ENCODE results near the gene CD68.
A peak's percentile ranks its signal among the peaks of the same experiment; 100 is the strongest.

CD68 gene, protein sequence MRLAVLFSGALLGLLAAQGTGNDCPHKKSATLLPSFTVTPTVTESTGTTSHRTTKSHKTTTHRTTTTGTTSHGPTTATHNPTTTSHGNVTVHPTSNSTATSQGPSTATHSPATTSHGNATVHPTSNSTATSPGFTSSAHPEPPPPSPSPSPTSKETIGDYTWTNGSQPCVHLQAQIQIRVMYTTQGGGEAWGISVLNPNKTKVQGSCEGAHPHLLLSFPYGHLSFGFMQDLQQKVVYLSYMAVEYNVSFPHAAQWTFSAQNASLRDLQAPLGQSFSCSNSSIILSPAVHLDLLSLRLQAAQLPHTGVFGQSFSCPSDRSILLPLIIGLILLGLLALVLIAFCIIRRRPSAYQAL

DNA sequence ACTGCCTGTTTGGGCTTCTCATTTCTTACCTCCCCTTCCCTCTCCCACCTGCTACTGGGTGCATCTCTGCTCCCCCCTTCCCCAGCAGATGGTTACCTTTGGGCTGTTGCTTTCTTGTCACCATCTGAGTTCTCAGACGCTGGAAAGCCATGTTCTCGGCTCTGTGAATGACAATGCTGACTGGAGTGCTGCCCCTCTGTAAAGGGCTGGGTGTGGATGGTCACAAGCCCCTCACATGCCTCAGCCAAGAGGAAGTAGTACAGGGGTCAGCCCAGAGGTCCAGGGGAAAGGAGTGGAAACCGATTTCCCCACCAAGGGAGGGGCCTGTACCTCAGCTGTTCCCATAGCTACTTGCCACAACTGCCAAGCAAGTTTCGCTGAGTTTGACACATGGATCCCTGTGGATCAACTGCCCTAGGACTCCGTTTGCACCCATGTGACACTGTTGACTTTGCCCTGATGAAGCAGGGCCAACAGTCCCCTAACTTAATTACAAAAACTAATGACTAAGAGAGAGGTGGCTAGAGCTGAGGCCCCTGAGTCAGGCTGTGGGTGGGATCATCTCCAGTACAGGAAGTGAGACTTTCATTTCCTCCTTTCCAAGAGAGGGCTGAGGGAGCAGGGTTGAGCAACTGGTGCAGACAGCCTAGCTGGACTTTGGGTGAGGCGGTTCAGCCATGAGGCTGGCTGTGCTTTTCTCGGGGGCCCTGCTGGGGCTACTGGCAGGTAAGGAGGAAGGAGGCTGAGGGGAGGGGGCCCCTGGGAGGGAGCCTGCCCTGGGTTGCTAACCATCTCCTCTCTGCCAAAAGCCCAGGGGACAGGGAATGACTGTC is at the start of gene CD68:
CD68 (plus strand) TSS at position 638 of the 833 bp plus-strand sequence; CDS start at position 678, 40 bp downstream.
- DNase-seq, result peak; percentile 70

DNA sequence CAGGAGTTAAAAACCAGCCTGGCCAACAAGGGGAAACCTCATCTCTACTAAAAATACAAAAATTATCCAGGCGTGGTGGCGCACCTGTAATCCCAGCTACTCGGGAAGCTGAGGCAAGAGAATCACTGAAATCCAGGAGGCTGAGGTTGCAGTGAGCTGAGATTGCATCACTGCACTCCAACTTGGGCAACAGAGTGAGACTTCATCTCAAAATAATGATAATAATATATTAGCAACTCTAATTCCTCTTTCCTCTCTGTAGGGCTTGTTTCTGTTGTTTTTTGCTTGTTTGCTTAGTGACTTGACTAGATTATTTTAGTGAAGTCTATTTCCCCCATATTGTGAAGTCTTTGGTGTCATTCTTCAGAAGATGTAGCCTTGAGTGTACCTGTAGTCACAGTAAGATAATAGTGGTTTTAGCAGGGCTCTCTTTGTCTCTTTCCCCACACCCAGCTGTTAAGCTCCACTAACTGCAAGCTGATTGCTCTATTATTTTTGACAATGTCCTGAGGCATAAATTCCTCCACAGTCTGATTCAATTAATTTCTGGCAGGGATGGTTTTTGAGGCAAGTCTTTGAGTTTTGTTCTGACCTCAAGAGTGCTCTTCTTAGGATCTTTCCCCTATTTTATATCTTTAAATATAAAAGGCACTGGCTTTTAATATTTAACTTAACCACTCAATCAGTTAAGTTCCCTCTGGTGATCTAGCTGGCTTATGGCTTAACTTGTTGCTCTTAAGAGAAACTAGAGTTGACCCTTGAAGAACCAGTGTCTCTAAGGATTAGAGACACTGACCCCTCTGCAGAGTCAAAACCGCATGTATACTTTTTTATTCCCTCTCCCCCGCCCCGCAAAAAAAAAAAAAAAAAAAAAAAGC is 49.2 kb upstream of the CD68 start:
- no peak for DNase-seq

DNA sequence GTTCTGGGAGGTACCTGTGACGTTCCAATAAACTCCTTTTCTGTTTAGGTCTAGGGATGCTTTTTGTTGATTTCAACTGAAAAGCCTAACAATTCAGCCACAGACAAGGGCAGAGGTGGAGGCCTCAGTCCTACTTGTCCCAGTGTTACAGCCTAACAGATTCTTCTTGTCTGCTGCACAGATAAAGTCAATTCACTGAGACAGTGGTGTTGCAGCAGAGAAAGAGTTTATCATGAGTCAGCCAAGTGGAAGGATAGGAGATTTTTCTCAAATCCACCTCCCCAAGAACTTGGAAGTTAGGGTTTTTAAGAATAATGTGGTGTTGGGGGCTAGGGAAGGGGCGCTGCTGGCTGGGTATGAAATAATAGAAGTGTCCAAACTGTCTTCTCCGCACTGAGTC is 41.4 kb upstream of the CD68 start:
- no peak for DNase-seq

DNA sequence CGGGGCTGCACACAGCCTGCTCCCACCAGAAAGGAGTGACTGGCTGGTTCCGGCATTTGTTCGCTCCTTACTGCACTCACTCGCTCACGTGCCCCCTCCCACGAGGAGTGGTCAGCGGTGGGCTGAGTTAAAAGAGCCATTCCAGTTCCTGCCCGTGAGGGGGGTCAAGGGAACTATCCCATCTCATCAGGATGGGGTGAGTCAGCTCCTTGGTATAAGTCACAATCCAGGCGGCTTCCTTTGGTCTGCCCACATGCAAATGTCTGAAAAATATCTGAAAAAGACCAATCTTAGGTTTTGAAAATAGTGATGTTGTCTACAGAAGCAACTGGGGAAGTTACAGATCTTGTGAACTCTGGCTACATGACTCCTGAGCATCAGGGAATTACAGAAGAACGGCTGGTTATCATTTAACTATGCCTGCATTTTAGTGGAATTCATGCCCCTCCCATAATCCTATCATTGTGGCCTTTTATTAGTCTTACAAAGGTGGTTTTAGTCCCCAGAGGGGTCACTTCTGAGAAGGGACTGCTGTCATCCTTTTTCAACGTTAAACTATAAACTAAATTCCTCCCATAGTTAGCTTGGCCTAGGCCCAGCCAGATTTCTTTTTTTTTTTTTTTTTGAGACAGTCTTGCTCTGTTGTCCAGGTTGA is 40.4 kb upstream of the CD68 start:
- DNase-seq, result no peak

DNA sequence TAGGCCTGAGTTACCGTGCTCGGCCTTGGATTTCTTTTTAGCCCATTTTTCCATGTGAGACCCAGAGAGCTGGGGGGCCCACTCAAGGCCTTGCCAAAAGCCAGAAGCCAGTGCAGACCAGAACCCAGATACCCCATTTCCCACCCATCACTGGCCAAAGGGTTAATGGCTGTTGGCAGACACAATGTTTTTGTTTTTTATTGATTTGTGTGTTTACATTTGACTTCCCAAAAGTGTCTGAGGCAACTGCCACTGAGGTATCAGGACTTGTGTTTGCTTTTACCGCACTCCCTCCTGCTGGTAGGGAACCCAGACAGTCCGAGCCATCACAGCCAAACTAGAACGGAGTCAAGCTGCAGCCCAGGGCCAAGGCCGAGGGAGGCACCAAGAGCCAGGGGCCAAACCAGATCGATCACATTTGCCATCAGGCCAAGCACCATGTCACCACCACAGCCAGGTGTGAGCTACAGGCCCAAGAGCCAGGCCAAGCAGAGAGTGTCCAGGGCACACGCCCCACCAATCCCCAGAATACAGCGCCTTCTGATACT is 38.3 kb upstream of the CD68 start:
- no peak for DNase-seq

DNA sequence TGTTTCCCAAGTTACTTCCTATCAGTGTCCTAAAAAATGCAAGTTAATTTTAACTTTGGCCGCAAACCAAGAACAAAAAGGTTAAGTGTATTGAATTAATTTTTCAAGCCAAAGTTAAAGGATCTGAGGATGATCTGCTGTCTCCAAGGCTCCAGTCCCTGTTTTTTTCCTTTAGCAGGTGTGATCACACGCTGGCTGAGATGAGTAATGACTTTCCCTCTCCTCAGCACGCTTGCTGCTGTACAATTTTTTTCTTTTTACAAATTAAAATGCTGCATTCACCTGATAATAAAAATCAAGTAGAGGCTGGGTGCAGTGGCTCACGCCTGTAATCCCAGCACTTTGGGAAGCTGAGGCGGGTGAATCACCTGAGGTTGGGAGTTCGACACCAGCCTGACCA is 34.5 kb upstream of the CD68 start:
- DNase-seq, result no peak

DNA sequence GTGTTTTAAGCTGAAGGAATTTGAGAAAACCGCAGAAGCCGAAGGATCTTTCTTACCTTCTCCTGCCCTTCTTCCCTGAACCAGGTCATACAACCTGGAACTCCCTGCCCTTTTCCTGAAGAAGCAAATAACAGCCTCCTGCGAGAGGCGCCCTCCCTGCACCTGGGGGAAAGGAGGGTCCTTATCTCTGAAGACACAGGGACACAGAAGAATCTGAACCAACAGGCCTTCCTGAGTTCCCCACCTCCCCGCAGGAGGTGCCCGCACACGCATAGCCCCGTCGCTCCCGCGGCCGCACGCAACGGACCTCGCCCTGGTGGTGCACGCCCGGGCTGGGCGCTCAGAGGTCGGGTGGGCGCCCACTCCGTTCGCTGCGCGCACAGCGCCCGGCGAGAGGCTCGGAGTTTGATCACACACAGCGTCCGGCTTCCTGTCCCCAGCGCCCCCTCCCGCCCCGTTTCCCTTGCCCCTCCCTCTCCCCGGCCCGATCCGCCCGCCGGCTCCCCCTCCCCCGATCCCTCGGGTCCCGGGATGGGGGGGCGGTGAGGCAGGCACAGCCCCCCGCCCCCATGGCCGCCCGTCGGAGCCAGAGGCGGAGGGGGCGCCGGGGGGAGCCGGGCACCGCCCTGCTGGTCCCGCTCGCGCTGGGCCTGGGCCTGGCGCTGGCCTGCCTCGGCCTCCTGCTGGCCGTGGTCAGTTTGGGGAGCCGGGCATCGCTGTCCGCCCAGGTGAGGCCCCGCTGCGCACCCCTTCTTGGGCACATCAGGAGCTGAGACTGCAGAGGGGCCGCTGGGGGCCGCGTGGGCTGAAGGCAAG is 30.6 kb upstream of the CD68 start, which contains the start of gene TNFSF12:
TNFSF12 (plus strand) TSS at position 474 of the 816 bp plus-strand sequence; CDS start at position 570, 96 bp downstream.
- peak; percentile 58 for DNase-seq

DNA sequence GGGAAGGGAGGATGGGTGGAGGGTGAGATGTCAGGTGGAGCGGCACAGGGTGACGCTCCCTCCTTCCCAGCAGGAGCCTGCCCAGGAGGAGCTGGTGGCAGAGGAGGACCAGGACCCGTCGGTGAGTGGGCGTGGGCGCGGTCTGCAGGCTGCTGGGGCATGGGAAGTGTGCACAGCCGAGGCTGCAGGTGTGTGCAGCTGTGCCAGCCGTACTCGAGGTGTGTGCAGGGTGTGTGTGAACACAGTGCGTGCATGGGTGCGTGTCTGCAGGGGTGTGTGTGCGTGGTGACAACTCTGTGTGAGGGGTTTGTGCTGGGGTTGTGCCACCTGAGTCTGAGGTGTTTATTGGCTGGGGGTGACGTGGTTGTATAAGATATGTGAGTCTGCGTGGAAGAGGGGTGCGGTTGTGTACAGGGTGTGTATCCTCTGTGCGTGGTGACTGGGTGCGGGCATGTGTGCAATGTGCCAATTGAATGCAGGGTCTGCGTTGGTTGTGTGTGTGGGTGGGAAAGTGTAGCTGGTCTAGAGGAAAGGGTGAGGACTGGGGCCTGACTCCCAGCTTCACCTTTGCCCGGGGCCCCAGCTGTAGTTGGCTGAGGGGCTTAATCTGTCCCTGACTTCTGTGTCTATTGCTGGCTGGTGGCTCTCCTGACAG is 29.9 kb upstream of the CD68 start:
- DNase-seq, result peak; percentile 49

DNA sequence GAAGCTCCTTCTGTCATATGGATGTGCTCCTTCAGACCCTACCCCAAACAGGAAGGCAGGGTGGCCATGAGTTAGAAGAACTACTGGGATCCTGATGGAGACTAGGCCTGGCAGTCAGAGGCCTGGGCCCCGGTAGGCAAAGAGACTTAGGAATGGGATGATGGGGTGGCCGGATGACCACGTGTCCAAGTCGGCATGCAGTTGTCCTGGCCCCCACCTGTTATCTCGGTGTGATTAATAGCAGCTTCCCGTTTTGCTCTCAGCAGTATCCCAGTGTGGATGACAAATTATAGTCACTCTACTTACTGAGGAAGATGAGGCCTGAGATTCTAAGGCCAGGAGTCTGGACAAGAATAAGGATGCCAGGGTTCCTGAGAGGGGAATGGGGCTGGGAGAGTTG is 29.1 kb upstream of the CD68 start:
- no peak for DNase-seq

DNA sequence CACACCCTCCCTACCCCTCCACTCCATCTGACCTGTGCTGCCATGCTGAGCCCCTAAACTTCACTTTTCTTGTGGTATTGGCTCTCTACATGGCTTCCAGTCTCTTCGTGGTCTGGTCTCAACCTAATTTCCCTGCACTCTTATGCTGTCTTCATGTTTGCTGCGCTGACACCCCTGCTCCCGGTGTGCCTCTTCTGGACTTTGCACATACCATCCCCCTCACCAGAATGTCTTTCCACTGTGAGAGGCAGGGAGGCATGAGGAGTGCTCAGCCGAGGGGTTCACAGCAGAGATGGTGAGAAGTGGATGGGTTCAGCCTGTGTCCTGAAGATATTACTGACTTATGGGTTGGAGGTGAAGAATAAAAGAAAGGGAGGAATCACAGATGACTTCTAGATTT is 28.0 kb upstream of the CD68 start:
- DNase-seq, result no peak

DNA sequence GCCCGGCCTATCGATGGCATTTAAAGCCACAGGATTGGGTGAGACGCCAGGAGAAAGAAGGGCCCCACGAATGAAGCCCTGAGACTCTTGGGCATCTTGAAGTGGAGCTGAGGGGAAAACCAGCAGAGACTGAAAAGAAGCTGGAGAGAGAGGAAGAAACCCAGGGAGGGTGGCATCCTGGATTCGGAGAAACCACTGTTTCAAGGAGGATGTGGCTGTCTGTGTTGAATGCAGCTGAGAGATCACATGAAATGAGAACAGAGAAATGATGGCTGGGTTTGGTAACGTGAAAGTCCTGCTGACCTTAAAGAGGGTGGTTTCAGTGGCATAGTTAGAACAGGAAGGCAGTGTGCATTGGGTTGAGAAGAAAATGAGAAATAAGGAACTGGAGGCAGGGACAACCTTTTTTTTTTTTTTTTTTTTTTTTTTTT is 26.8 kb upstream of the CD68 start:
- DNase-seq, result peak; percentile 60

DNA sequence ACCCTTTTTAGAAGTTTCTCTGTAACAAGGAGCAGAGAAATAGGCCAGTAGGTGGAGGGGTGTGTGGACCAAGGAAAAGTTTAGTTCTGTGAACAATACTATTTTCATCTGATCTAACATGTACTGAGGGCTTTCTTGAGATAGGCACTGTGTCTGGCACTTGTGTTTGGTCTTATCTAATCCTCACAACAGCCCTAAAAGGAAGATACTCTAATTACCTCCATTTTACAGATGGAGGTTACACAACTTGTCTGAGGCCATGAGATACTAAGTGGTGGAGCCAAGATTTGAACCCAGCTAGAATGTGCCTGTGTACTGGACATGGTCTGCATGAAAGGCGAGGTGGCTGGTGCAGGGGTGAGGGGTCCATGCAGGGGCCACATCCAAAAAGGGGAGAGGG is 26.1 kb upstream of the CD68 start:
- DNase-seq, result no peak

DNA sequence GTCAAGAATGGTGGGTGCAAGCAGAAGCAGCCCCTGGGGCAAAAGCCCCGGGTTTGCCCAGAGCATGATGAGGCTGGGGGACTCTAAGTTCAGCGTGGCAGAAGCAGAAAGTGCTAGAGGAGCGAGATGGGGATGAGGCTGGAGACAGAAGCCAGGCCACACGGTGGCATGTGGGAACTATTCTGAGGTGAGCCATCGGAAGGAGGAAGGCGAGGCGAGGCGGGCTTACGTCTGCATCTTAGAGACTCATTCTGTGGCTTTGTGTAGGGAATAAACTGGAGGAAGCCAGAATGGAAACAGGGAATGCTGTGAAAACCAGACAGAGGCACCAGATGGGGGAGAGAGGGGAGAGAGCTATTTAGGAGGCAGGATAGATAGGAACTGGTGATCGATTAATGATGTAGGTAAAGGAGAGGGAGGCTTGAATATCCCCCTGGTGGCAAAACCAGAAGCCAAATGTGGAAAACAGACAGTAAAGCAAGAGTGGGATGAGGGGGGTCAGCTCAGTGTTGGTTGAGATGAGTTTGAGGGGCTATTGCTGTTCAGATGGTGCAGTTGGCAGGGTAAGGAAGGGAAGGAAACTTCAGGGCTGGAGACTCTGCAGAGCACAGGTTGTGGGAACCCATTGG is 24.0 kb upstream of the CD68 start:
- DNase-seq, result no peak

DNA sequence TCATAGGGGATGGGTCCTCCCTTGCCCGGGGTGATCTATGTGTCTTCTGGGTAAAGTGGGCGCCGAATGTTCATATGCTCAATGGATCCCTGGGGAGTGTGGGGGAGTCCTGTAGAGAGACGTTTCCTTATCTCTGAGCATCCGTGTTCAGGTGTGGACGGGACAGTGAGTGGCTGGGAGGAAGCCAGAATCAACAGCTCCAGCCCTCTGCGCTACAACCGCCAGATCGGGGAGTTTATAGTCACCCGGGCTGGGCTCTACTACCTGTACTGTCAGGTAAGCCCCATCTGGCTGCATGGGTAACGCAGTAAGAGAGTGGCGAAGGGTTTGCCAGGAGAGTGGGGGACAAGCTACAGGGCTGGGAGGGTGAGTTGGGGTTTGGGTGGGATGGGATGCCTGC is 22.8 kb upstream of the CD68 start:
- DNase-seq, result no peak

DNA sequence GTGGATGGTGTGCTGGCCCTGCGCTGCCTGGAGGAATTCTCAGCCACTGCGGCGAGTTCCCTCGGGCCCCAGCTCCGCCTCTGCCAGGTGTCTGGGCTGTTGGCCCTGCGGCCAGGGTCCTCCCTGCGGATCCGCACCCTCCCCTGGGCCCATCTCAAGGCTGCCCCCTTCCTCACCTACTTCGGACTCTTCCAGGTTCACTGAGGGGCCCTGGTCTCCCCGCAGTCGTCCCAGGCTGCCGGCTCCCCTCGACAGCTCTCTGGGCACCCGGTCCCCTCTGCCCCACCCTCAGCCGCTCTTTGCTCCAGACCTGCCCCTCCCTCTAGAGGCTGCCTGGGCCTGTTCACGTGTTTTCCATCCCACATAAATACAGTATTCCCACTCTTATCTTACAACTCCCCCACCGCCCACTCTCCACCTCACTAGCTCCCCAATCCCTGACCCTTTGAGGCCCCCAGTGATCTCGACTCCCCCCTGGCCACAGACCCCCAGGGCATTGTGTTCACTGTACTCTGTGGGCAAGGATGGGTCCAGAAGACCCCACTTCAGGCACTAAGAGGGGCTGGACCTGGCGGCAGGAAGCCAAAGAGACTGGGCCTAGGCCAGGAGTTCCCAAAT is 22.2 kb upstream of the CD68 start:
- DNase-seq, result no peak

DNA sequence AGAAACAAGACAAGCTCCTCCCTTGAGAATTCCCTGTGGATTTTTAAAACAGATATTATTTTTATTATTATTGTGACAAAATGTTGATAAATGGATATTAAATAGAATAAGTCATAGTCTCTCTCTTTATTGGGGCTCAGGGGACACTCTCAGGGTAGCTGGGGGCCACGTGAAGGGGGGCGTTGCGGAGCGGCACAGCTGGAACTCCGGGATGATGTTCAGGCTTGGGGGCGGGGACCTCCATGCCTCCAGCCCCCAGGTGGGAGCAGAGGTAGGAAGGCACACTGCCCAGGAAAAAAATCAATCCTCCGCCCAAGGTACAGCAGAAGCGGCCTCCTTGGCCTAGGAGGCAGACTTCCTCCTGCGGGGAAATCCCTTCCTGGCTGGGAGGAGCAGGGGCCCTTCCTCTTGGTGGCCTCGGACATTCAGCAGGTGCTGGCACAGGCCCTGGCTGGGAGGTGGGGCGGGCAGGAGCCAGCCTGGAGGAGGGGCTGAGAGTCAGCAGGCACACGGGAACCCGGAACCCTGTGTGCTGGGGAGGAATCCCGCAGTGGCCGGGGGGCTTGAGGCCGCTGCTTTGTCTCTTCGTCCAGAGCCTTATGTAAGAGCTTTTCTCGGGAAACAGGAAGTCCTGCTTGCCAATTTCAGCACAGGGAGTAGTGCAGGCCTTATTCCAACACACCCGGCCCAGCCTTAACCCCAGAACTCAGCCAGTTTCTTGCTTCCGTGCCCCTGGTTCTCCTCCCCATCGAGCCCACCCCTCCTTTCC is 21.5 kb upstream of the CD68 start:
- DNase-seq, result peak; percentile 25

DNA sequence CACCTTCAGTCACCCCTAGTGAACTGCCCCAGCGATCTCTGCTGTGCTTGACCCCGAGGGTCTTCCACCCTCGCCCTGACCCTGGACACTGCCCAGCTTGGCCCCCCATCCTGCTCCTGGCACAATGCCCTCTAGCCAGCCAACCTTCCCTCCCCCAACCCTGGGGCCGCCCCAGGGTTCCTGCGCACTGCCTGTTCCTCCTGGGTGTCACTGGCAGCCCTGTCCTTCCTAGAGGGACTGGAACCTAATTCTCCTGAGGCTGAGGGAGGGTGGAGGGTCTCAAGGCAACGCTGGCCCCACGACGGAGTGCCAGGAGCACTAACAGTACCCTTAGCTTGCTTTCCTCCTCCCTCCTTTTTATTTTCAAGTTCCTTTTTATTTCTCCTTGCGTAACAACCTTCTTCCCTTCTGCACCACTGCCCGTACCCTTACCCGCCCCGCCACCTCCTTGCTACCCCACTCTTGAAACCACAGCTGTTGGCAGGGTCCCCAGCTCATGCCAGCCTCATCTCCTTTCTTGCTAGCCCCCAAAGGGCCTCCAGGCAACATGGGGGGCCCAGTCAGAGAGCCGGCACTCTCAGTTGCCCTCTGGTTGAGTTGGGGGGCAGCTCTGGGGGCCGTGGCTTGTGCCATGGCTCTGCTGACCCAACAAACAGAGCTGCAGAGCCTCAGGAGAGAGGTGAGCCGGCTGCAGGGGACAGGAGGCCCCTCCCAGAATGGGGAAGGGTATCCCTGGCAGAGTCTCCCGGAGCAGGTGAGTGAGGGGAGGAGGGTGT is 20.7 kb upstream of the CD68 start, which contains the start of gene TNFSF13:
TNFSF13 (plus strand) TSS at position 207 of the 776 bp plus-strand sequence; CDS start at position 497, 290 bp downstream.
- DNase-seq, result no peak

All from CD4-positive, alpha-beta T cell treated with Interleukin-21 for 1 hour (primary cell).